Camera-type eye (tissue), 1 donor: ENCODE results near the gene PCP2. TPM values are rescaled to one million over a fixed set of nuclear protein-coding genes. Genes with fewer than 3 reads are reported as not detected.

Source experiments
- total RNA-seq: library from RNA; depleted of rRNA; stranded (reverse); fragments of >200 nt; gene quantifications from one replicate; pipeline ENCODE4 v1.2.3, GENCODE V29; 2014

The PCP2 gene
- 12.3 TPM for total RNA-seq

DNA sequence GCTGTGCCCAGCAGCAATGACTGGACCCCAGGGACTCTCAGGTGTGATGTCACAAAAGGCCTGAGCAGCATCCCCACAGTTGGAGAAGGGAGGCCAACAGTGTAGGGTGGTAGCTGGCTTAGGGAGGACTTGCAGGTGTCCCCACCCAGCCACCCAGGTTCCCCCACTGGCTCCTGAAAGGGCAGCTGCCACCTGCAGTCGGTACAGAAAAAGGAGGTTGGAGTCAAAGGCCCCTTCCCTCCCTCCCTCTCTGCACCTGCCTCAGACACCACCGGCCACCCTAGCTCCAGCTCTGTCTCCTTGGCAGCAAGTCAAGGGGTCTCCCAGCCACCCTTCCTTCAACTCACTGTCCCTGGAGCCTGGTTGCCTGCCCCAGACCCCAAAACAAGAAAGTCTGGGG lies at the start of gene PCP2:
Gene PCP2 (minus strand): TSS at position 22 of the 400 bp plus-strand sequence. CDS start 262 bp downstream, outside the sequence.

GRCh38 chr19:7680606-7681339 lies 47.3 kb upstream of the PCP2 start, which contains the start of gene TRAPPC5:
Gene TRAPPC5, plus strand, starts transcription at chr19:7680833. Its CDS starts 1,421 bp downstream, at chr19:7682254.

DNA sequence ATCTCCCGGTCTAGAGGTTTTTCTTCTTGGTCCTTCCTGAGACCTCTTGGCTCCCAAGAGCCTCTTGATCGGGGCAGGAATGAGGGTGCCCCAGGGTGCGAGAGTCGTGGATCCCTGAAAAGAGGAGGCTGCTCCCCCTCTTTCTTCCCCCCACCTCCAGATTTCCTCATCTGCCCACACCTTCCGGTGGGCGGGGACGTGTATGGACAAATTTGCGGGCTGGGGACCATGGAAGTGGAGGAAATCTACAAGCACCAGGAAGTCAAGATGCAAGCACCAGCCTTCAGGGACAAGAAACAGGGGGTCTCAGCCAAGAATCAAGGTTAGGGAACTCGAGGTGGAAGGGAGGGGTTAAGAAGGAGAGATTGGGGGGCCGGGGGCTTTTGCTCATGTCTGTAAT lies 43.3 kb upstream of the PCP2 start, which contains the start of gene MCEMP1:
Gene MCEMP1 (plus strand): TSS at position 237 of the 400 bp plus-strand sequence. CDS start 31 bp downstream, at position 268.

DNA sequence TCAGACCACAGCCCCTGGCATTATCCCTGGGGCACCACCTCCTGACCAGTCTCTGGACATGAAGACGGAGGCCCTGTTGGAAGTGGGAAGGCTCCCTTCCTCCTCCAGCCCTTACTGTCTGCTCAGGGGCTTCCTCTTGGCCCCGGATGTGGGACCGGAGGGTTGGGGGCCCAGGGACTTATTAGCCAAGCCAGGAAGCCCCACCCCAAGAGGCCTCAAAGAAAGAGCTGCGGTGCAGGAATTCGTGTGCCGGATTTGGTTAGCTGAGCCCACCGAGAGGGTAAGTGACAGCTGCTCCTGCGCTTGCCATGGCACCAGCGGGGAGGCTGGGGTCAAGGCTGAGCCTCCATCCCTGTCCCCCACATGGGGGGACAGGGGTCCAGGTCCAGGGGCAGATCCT lies 35.3 kb upstream of the PCP2 start, which contains the start of gene RETN:
Gene RETN (plus strand): TSS at position 208 of the 400 bp plus-strand sequence. CDS start 278 bp downstream, outside the sequence.

DNA sequence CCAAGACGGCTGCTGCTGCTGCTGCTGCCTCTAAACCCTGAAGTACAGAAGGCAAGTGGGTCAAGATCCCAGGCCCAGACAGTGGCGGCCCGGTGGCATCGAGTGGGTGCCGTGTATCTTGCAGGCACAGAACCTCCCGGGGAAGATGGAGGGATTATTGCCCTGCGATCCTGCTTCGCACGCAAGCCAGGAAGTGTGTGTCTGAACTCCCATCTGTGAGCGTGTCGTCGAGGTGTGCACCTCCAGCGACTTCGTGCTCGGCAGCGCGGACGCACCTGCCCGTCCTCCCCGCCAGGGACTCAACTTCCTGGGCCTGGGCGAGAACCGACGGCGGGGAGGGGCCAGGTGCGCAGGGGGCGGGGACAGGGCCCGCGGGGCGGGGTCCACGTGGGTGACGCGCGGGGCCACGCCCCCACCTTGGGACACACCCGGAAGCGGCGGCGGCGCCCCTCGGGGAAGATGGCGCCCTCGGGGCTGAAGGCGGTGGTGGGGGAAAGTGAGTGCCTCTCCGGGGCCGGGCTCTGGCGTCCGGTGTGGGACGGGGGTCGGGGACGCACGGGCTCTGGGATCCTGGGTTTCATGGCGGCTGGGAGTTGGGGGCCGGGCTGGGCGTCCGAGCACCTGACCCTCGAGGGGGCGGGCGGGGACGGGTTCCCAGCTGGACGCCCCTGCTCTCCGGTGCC lies 3.3 kb upstream of the PCP2 start, which contains the start of gene STXBP2:
Gene STXBP2 (plus strand): TSS at position 420 of the 683 bp plus-strand sequence. CDS start 40 bp downstream, at position 460.

DNA sequence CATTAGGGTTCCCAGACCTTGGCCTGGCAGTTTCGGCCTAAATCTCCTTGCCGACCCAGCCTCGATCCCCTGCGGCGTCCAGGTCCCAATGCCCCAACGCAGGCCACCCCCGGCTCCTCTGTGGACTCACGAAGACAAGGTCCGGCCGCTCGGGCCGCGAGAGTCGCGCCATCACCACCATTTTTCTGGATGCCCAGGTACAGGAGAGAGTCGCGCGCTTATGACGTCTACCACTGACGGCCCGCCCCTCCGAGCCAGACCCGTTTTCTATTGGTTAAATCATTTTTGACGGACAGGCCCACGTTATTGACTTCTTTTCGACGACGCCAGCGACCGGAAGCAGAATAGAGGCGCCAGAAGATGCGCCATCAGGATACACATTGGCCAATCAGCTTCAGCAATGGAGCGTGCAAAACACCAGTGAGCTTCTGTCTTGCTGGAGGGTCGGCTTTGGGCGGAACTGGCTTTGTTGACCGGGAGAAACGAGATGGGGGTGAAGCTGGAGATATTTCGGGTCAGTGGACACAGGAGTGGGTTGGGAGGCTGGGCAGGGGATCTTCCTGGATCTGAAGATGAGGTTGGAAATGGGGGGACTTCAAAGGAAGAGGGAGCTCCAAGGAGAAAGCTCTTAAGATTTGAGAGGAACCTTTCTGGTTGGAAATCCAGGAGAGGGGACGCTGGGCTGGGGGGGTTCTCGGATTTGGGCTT lies 4.0 kb downstream of the PCP2 start, which contains the start of the genes PET100 and XAB2:
Gene PET100 (plus strand): TSS at position 447 of the 708 bp plus-strand sequence. CDS start 41 bp downstream, at position 488.
Gene XAB2 (minus strand): TSS at position 199 of the 708 bp plus-strand sequence. CDS start 18 bp downstream, at position 181.

DNA sequence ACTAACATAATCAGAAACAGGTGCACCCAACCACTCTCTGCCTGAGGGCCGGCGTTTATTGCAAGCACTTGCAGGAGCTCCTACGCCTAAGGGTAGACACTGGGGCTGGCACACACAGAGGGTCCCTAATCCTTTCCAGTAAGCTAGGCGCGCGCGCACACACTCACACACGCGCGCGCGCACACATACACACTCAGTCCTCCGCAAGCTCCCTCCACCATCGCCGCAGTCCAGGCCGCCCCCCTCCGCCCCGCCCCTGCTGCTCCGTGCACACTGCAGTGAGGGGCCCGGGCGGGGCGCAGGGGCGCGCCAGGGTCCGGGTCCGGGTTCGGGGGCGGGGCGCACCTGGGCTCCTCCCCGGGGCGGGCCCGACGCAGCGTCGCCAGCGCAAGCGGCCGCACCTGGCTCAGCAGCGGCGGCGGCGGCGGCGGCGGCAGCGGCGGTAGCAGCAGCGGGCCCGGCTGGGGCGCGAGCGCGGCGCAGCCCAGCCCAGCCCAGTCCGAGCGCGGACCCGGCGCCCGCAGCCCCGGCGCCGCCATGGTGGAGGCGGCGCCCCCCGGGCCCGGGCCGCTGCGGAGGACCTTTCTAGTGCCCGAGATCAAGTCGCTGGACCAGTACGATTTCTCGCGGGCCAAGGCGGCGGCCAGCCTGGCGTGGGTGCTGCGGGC lies 37.9 kb downstream of the PCP2 start, which contains the start of gene CAMSAP3:
Gene CAMSAP3 (plus strand): TSS at position 398 of the 668 bp plus-strand sequence. CDS start 140 bp downstream, at position 538.

Other genes starting within 250 kb of the PCP2 start
- gene PEX11G, start 144.7 kb downstream of the PCP2 start, total RNA-seq = 2.3 TPM
- gene ZNF358, start 117.6 kb downstream of the PCP2 start, total RNA-seq = 28.1 TPM
- 10.2 TPM for gene MCOLN1, start 111.1 kb downstream of the PCP2 start, total RNA-seq
- 59.0 TPM for gene PNPLA6, start 98.0 kb downstream of the PCP2 start, total RNA-seq
- 13.7 TPM for gene CAMSAP3, start 37.9 kb downstream of the PCP2 start, total RNA-seq
- 49.8 TPM for gene XAB2, start 4.2 kb downstream of the PCP2 start, total RNA-seq
- gene PET100, start 3.9 kb downstream of the PCP2 start, total RNA-seq = 6.2 TPM
- gene STXBP2, start 3.4 kb upstream of the PCP2 start, total RNA-seq = 12.3 TPM
- not detected for gene RETN, start 35.3 kb upstream of the PCP2 start, total RNA-seq
- not detected for gene MCEMP1, start 43.4 kb upstream of the PCP2 start, total RNA-seq
- 36.9 TPM for gene TRAPPC5, start 47.1 kb upstream of the PCP2 start, total RNA-seq
- not detected for gene FCER2, start 68.4 kb upstream of the PCP2 start, total RNA-seq
- gene CLEC4G, start 98.4 kb upstream of the PCP2 start, total RNA-seq = 0.71 TPM
- gene CD209, start 113.8 kb upstream of the PCP2 start, total RNA-seq = 5.4 TPM
- gene CLEC4M, start 129.5 kb upstream of the PCP2 start, total RNA-seq = 0.27 TPM
- gene EVI5L, start 196.5 kb upstream of the PCP2 start, total RNA-seq = 26.1 TPM
- gene PRR36, start 240.7 kb upstream of the PCP2 start, total RNA-seq = 4.7 TPM